ENCODE measurements around the gene SLC25A36.

SLC25A36 gene

DNA sequence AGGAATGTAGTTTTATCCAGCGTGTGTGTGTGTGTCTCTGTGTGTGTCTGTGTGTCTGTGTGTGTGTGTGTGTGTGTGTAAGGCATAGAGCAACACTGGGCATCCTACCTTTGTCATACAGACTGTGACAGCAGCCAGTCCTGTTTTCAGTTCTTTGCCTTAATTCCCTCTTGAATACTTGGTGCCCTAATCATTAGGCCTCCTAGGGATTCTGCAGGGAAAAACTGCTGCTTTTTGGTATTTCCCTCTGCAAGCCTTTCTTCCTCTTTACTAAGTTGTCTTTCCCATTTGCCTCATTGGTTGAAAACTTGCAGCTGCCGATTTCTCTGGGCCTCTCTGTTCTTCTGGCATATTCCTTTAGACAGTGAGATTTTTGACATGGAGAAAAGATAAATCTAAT lies 9.2 kb downstream of the SLC25A36 start:
- TF ChIP-seq TAF1 (IDR thresholded peaks at IDR 0.05; ENCODE audit: borderline replicate concordance, insufficient read depth, low read length) (no peak), FOXP2 (optimal IDR thresholded peaks at IDR 0.05; ENCODE audit: borderline replicate concordance, extremely low read depth, extremely low read length, insufficient read depth) (no peak), POLR2AphosphoS5 (IDR thresholded peaks at IDR 0.05; ENCODE audit: low read depth, low read length) (no peak), SIN3A (IDR thresholded peaks at IDR 0.05; ENCODE audit: borderline replicate concordance, insufficient read depth, low read length) (no peak)
- TF ChIP-seq, protein P1, sequence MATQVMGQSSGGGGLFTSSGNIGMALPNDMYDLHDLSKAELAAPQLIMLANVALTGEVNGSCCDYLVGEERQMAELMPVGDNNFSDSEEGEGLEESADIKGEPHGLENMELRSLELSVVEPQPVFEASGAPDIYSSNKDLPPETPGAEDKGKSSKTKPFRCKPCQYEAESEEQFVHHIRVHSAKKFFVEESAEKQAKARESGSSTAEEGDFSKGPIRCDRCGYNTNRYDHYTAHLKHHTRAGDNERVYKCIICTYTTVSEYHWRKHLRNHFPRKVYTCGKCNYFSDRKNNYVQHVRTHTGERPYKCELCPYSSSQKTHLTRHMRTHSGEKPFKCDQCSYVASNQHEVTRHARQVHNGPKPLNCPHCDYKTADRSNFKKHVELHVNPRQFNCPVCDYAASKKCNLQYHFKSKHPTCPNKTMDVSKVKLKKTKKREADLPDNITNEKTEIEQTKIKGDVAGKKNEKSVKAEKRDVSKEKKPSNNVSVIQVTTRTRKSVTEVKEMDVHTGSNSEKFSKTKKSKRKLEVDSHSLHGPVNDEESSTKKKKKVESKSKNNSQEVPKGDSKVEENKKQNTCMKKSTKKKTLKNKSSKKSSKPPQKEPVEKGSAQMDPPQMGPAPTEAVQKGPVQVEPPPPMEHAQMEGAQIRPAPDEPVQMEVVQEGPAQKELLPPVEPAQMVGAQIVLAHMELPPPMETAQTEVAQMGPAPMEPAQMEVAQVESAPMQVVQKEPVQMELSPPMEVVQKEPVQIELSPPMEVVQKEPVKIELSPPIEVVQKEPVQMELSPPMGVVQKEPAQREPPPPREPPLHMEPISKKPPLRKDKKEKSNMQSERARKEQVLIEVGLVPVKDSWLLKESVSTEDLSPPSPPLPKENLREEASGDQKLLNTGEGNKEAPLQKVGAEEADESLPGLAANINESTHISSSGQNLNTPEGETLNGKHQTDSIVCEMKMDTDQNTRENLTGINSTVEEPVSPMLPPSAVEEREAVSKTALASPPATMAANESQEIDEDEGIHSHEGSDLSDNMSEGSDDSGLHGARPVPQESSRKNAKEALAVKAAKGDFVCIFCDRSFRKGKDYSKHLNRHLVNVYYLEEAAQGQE (IDR thresholded peaks at IDR 0.05; ENCODE audit: insufficient read depth in 1 of 2, low read depth in 2 of 2, low read length in 2 of 2), result no peak

DNA sequence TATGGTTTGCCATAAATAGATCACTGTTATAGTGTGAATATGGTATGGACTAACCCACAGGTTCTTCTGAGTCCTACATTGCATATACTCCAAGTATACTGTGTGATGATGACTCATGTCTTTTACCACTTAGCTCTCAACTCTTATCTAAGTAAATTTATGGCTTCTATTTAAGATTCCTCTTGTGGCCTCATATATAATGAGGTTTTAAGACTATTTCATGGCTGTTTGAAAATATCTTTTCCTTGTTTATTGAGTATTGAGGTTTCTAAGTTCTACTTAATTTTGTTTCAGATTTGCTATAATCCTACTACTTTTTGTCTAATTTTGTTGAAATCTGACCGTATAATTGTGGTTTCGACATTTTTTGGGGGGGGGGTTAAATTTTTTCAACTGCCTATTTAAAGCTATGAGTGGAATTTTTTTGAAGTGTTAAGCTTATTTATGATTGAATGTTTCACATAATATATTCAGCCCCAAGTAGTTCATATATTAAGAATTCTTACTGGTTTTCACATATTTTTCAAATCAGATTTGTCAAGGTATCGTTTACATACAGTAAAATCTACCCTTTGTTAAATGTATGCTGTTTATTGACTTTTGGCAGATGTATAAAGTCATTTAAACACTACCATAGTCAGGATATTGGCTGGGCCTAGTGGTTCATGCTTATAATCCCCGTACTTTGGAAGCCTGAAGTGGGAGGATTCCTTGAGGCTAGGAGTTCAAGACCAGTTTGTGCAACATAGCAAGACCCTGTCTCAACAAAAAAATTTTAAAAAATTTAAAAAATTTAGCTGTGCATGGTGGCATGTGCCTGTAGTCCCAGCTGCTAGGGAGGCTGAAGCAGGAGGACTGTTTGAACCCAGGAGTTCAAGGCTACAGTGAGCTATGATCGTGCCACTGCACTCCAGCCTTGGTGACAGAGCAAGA lies 11.7 kb downstream of the SLC25A36 start:
- TF ChIP-seq SIN3A (IDR thresholded peaks at IDR 0.05; ENCODE audit: borderline replicate concordance, insufficient read depth, low read length) (no peak), POLR2AphosphoS5 (IDR thresholded peaks at IDR 0.05; ENCODE audit: low read depth, low read length) (no peak), TAF1 (IDR thresholded peaks at IDR 0.05; ENCODE audit: borderline replicate concordance, insufficient read depth, low read length) (no peak), FOXP2 (optimal IDR thresholded peaks at IDR 0.05; ENCODE audit: borderline replicate concordance, extremely low read depth, extremely low read length, insufficient read depth) (no peak)
- TF ChIP-seq, protein P1 (IDR thresholded peaks at IDR 0.05; ENCODE audit: insufficient read depth in 1 of 2, low read depth in 2 of 2, low read length in 2 of 2), result no peak

DNA sequence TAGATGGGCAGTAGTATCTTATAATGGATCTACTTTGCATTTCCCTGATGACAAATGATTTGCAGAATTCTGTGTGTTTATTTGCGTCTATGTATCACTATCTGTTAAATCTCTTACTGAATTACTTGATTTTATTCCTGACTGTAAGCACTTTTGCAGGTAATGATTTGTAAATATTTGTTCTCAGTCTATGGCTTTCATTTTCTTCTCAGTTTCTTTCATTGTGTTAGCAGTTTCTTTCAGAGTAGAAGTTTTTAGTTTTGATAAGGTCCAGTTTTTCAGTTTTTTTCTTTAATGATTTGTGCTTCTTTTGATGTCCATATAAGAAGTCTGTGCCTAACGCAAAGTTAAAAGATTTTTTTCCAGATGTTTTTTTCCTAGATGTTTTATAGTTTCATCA lies 12.9 kb downstream of the SLC25A36 start:
- TF ChIP-seq SIN3A (IDR thresholded peaks at IDR 0.05; ENCODE audit: borderline replicate concordance, insufficient read depth, low read length) (no peak), TAF1 (IDR thresholded peaks at IDR 0.05; ENCODE audit: borderline replicate concordance, insufficient read depth, low read length) (no peak), FOXP2 (optimal IDR thresholded peaks at IDR 0.05; ENCODE audit: borderline replicate concordance, extremely low read depth, extremely low read length, insufficient read depth) (no peak), POLR2AphosphoS5 (IDR thresholded peaks at IDR 0.05; ENCODE audit: low read depth, low read length) (no peak)
- TF ChIP-seq, protein P1 (IDR thresholded peaks at IDR 0.05; ENCODE audit: insufficient read depth in 1 of 2, low read depth in 2 of 2, low read length in 2 of 2), result no peak

DNA sequence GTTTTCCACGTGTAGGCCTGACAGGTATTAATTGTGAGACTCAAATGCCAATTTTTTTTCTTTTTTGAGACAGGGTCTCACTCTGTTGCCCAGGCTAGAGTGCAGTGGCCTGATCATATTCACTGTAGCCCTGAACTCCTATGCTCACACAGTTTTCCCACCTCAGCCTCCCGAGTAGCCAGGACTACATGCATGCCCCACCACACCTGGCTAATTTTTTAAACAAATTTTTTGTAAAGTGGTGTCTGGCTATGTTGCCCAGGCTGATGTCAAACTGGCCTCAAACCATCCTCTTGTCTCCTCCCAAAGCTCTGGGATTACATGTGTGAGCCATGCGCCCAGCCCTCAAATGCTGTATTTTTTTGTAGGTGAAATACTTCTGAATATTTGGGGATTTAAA lies 14.0 kb downstream of the SLC25A36 start:
- TF ChIP-seq TAF1 (IDR thresholded peaks at IDR 0.05; ENCODE audit: borderline replicate concordance, insufficient read depth, low read length) (no peak), SIN3A (IDR thresholded peaks at IDR 0.05; ENCODE audit: borderline replicate concordance, insufficient read depth, low read length) (no peak), FOXP2 (optimal IDR thresholded peaks at IDR 0.05; ENCODE audit: borderline replicate concordance, extremely low read depth, extremely low read length, insufficient read depth) (no peak), POLR2AphosphoS5 (IDR thresholded peaks at IDR 0.05; ENCODE audit: low read depth, low read length) (no peak)
- TF ChIP-seq, protein P1 (IDR thresholded peaks at IDR 0.05; ENCODE audit: insufficient read depth in 1 of 2, low read depth in 2 of 2, low read length in 2 of 2), result no peak

Measured in PFSK-1 (cell line).